ENCODE results near the gene DCAF8.

The DCAF8 gene

GRCh38 chr1:160227561-160227960, 34.8 kb downstream of the DCAF8 start:
- no peak for DNase-seq (ENCODE audit: low read depth)
- no peak overlapping the region for H3K4me3 ChIP-seq (ENCODE audit: low read depth, low read length)
- TF ChIP-seq CTCF (IDR thresholded peaks at IDR 0.05; ENCODE audit: low read depth, low read length, missing control alignments): no peak

- H3K4me3 ChIP-seq (ENCODE audit: low read depth, low read length): no peak overlapping the region
- no peak for DNase-seq (ENCODE audit: low read depth)
- TF ChIP-seq CTCF (IDR thresholded peaks at IDR 0.05; ENCODE audit: low read depth, low read length, missing control alignments): no peak
These were observed 35.3 kb downstream of the DCAF8 start for GRCh38 chr1:160227034-160227433.

- no peak for TF ChIP-seq CTCF (IDR thresholded peaks at IDR 0.05; ENCODE audit: low read depth, low read length, missing control alignments)
- DNase-seq (ENCODE audit: low read depth): no peak
- no peak overlapping the region for H3K4me3 ChIP-seq (ENCODE audit: low read depth, low read length)
These were observed 35.7 kb downstream of the DCAF8 start for GRCh38 chr1:160226623-160227022.

GRCh38 chr1:160225345-160225744, 37.0 kb downstream of the DCAF8 start:
- DNase-seq (ENCODE audit: low read depth): no peak
- no peak for TF ChIP-seq CTCF (IDR thresholded peaks at IDR 0.05; ENCODE audit: low read depth, low read length, missing control alignments)
- H3K4me3 ChIP-seq (ENCODE audit: low read depth, low read length): no peak overlapping the region

GRCh38 chr1:160224606-160225005, 37.7 kb downstream of the DCAF8 start:
- no peak for DNase-seq (ENCODE audit: low read depth)
- no peak overlapping the region for H3K4me3 ChIP-seq (ENCODE audit: low read depth, low read length)
- no peak for TF ChIP-seq CTCF (IDR thresholded peaks at IDR 0.05; ENCODE audit: low read depth, low read length, missing control alignments)

- TF ChIP-seq CTCF (IDR thresholded peaks at IDR 0.05; ENCODE audit: low read depth, low read length, missing control alignments): no peak
- no peak overlapping the region for H3K4me3 ChIP-seq (ENCODE audit: low read depth, low read length)
- DNase-seq (ENCODE audit: low read depth): no peak
These were observed 39.8 kb downstream of the DCAF8 start for GRCh38 chr1:160222546-160222945.

GRCh38 chr1:160221089-160221488, 41.3 kb downstream of the DCAF8 start:
- no peak for TF ChIP-seq CTCF (IDR thresholded peaks at IDR 0.05; ENCODE audit: low read depth, low read length, missing control alignments)
- H3K4me3 ChIP-seq (ENCODE audit: low read depth, low read length): no peak overlapping the region
- no peak for DNase-seq (ENCODE audit: low read depth)

All from GM12864 (cell line).